Measurements from ENCODE around the gene PGK2.

Gene PGK2

DNA sequence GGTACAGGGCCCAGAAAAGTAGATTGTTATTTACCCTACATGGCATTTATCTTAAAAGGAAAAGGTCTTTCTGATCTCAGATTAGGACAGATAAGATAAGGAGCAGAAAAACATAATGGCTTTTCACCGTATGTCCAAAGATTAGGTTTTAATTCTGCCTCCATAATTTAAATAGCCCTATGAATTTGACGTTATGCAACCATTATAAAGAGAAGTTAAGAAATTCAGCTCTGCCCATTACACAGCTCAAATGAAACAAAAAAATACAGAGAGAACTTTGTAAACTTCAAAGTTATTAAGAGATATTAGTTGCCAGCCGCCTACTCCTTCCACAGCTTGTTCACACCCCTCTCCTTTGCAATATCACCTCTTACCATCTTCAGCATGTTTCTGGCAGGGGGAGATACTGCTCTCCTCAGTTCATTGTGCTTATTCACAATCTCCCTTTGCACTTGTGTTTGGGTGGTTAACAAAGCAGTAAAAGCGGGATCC lies 51.0 kb downstream of the PGK2 start:
- DNase-seq (ENCODE audit: low spot score) = no peak

Data from kidney capillary endothelial cell (primary cell).